Measurements from ENCODE around the gene ACIN1. TPM values are rescaled to one million over a fixed set of nuclear protein-coding genes. Genes with fewer than 3 reads are reported as not detected.

Gene ACIN1
- total RNA-seq, 1 experiment from 2014 or later, result 179 TPM

DNA sequence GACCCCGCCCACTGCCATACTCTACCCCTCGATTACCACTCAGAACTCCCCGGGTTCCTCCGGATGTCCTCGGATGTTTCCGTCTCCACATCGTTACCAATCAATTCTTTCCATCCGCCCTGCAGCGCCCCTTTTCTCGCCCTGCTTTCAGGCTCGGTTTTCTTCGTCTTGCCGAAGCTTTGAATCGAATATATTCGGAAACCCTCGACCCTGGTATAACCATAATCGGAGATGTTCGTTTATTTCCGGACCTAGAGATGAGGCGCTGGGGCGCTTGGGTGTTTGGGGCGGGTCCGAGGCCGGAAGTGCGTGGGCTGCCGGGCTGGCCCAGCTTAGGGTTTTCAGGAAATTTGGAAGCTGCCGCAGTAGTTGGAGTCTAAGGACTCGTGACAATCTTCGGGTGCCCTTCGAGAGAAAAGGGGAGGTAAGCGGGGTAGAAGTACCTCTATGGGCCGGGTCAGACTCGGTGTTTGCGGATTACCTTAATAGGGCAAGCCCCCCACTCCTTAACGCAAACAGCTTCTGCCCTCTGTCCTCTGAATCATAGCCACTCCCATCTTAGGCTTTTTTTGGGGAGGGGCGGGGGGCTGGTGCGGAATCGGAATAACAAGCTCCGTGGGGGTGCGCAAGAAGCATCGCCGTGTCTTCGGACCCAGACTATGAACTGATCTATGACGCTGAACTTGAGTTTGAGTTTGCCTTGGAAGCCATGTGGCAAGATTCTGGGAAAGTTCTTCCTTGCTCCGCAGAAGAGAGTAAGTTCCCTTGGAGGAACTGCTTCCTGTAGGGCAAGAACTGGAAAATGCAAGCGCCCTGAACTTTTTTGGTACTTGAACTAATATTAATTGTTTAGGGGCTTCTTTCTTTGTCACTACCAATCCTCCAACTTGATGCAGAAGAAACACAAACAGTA lies 516 bp upstream of the ACIN1 start, which contains the start of gene C14orf119 (continued):
- TF ChIP-seq EZH2 (IDR thresholded peaks at IDR 0.05) (no peak), ZBTB33 (IDR thresholded peaks at IDR 0.05; ENCODE audit: extremely low read depth, insufficient replicate concordance, low read length) (no peak), JUND (IDR thresholded peaks at IDR 0.05) (0 out of 2 replicates have a peak, but pooled peaks have one; percentile 13), POLR2A (IDR thresholded peaks at IDR 0.05; ENCODE audit: borderline replicate concordance, extremely low read depth, insufficient read depth, insufficient read length) (peak; percentile 67), ATF3 (IDR thresholded peaks at IDR 0.05) (no peak), CBX3 (IDR thresholded peaks at IDR 0.05; ENCODE audit: low read depth) (no peak), RAD21 (IDR thresholded peaks at IDR 0.05; ENCODE audit: low read depth) (no peak)
- TF ChIP-seq, protein P1, sequence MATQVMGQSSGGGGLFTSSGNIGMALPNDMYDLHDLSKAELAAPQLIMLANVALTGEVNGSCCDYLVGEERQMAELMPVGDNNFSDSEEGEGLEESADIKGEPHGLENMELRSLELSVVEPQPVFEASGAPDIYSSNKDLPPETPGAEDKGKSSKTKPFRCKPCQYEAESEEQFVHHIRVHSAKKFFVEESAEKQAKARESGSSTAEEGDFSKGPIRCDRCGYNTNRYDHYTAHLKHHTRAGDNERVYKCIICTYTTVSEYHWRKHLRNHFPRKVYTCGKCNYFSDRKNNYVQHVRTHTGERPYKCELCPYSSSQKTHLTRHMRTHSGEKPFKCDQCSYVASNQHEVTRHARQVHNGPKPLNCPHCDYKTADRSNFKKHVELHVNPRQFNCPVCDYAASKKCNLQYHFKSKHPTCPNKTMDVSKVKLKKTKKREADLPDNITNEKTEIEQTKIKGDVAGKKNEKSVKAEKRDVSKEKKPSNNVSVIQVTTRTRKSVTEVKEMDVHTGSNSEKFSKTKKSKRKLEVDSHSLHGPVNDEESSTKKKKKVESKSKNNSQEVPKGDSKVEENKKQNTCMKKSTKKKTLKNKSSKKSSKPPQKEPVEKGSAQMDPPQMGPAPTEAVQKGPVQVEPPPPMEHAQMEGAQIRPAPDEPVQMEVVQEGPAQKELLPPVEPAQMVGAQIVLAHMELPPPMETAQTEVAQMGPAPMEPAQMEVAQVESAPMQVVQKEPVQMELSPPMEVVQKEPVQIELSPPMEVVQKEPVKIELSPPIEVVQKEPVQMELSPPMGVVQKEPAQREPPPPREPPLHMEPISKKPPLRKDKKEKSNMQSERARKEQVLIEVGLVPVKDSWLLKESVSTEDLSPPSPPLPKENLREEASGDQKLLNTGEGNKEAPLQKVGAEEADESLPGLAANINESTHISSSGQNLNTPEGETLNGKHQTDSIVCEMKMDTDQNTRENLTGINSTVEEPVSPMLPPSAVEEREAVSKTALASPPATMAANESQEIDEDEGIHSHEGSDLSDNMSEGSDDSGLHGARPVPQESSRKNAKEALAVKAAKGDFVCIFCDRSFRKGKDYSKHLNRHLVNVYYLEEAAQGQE (IDR thresholded peaks at IDR 0.05; ENCODE audit: low read depth), result no peak

Measured in HCT116 (cell line).